Measurements from ENCODE around the gene NRIP2.

Gene NRIP2

GRCh38 chr12:2813214-2814185 lies 21.3 kb downstream of the NRIP2 start:
- no peak for TF ChIP-seq CTCF (IDR thresholded peaks at IDR 0.05)
- Histone ChIP-seq H3K4me3 (ENCODE audit: low read depth in 1 of 2, low read length in 1 of 2) (peak overlapping the region; percentile 95 to 99), H3K4me1 (ENCODE audit: control insufficient read depth in 1 of 2, insufficient read depth in 1 of 2, low read depth in 1 of 2, low read length in 1 of 2) (peaks cover 18 to 19% of the 10 kb centered on the region in 2 experiments), H3K27me3 (no peaks in the 10 kb centered on the region), H3K36me3 (peaks cover 10% of the 10 kb centered on the region), H3K9me3 (no peaks in the 10 kb centered on the region), H3K27ac (peak overlapping the region; percentile 92)

GRCh38 chr12:2812290-2813213 lies 22.3 kb downstream of the NRIP2 start, which contains the start of gene ITFG2:
TSS of gene ITFG2 (plus strand) at chr12:2812668. CDS start at chr12:2812761, 93 bp downstream.
- peaks cover 18 to 19% of the 10 kb centered on the region in 2 experiments for H3K4me1 ChIP-seq (ENCODE audit: control insufficient read depth in 1 of 2, insufficient read depth in 1 of 2, low read depth in 1 of 2, low read length in 1 of 2)
- H3K4me3 ChIP-seq (ENCODE audit: low read depth in 1 of 2, low read length in 1 of 2): peak within 1 kb of the TSS; percentile 95 to 99
- peak; percentile 26 for TF ChIP-seq CTCF (IDR thresholded peaks at IDR 0.05)
- no peaks in the 10 kb centered on the region for H3K27me3 ChIP-seq
- peaks cover under 1% of the 10 kb centered on the region for H3K36me3 ChIP-seq
- no peaks in the 10 kb centered on the region for H3K9me3 ChIP-seq
- peak within 1 kb of the TSS; percentile 92 for H3K27ac ChIP-seq

- Histone ChIP-seq H3K4me1 (ENCODE audit: control insufficient read depth in 1 of 2, insufficient read depth in 1 of 2, low read depth in 1 of 2, low read length in 1 of 2) (peaks cover 18 to 19% of the 10 kb centered on the region in 2 experiments), H3K9me3 (no peaks in the 10 kb centered on the region), H3K27ac (no peak overlapping the region), H3K27me3 (no peaks in the 10 kb centered on the region), H3K36me3 (no peaks in the 10 kb centered on the region), H3K4me3 (ENCODE audit: low read depth in 1 of 2, low read length in 1 of 2) (peak overlapping the region; percentile 95 to 99)
- TF ChIP-seq CTCF (IDR thresholded peaks at IDR 0.05): no peak
These were observed 23.0 kb downstream of the NRIP2 start for GRCh38 chr12:2811801-2812200.

- H3K27ac ChIP-seq: no peak overlapping the region
- no peaks in the 10 kb centered on the region for H3K27me3 ChIP-seq
- no peaks in the 10 kb centered on the region for H3K36me3 ChIP-seq
- peaks cover 0 to 2% of the 10 kb centered on the region in 2 experiments for H3K4me1 ChIP-seq (ENCODE audit: control insufficient read depth in 1 of 2, insufficient read depth in 1 of 2, low read depth in 1 of 2, low read length in 1 of 2)
- H3K9me3 ChIP-seq: no peaks in the 10 kb centered on the region
- no peak for TF ChIP-seq CTCF (IDR thresholded peaks at IDR 0.05)
- no peak overlapping the region for H3K4me3 ChIP-seq (ENCODE audit: low read depth in 1 of 2, low read length in 1 of 2)
These were observed 28.1 kb downstream of the NRIP2 start for GRCh38 chr12:2806700-2807099.

- H3K27ac ChIP-seq: no peak overlapping the region
- no peaks in the 10 kb centered on the region for H3K9me3 ChIP-seq
- no peak for TF ChIP-seq CTCF (IDR thresholded peaks at IDR 0.05)
- H3K27me3 ChIP-seq: no peaks in the 10 kb centered on the region
- no peaks in the 10 kb centered on the region for H3K4me1 ChIP-seq (ENCODE audit: control insufficient read depth in 1 of 2, insufficient read depth in 1 of 2, low read depth in 1 of 2, low read length in 1 of 2)
- H3K36me3 ChIP-seq: no peaks in the 10 kb centered on the region
- H3K4me3 ChIP-seq (ENCODE audit: low read depth in 1 of 2, low read length in 1 of 2): no peak overlapping the region
These were observed 29.7 kb downstream of the NRIP2 start for GRCh38 chr12:2805143-2805520.

Data from neutrophil (primary cell).